HCT116 (cell line): ENCODE data around the gene PRG2. TPM values are rescaled to one million over a fixed set of nuclear protein-coding genes. Genes with fewer than 3 reads are reported as not detected.

Experiments
- ATAC-seq: fragments of 200-7000 bp; cut with Tn5 transposase; 2 replicates; pipeline ENCODE4 v1.9.1; 2020; ENCODE audit warnings: mild to moderate bottlenecking, moderate library complexity
- BruUV-seq: library from RNA; stranded (reverse); fragments of 400-500 nt; replicated peaks from 2 replicates; lab custom pipeline; 2021; lab: Mats Ljungman, UMichigan
- CTCF ChIA-PET: fragments of 300-600 bp; sonication (Branson Sonifier 250); formaldehyde crosslinking; loops from one replicate; lab custom pipeline; 2021; ENCODE audit warnings: antibody characterized with exemption; lab: Charles Lee
- POLR2A ChIA-PET: fragments of 300-600, 350-600 bp; sonication (Branson Sonifier 250); formaldehyde crosslinking; loops from one replicate; lab custom pipeline; 2021; ENCODE audit warnings: antibody characterized with exemption; lab: Charles Lee
- RAD21 ChIA-PET, 2 experiments: fragments of 300-600 bp; sonication (Branson Sonifier 250); formaldehyde crosslinking; loops; one replicate each; lab custom pipeline; 2023; ENCODE audit warnings: low total read pairs in 2 of 2; ENCODE audit not compliant: uncharacterized antibody in 2 of 2, unreplicated experiment in 2 of 2, low non-redundant PET in 1 of 2; lab: Charles Lee
- DNase-seq: peaks from one replicate; pipeline ENCODE4 v3.0.0-alpha.2; 2010; ENCODE audit warnings: low read depth, low spot score
- H2AFZ ChIP-seq: fragments of 200-600 bp; shearing (Covaris generic), sonication (generic); 2 replicates; pipeline ENCODE4 v1.6.1; 2017; ENCODE audit warnings: low read depth, mixed run types, mixed read lengths, antibody characterized with exemption, low read length; ENCODE audit not compliant: poor library complexity, severe bottlenecking
- H3K27ac ChIP-seq: 2 replicates; pipeline ENCODE4 v1.5.1; 2012; ENCODE audit warnings: low read depth, low read length
- H3K27me3 ChIP-seq: fragments of 200-600 bp; sonication (generic); 2 replicates; pipeline ENCODE4 v1.6.1; 2016; ENCODE audit warnings: mixed run types, low read length, mixed read lengths; ENCODE audit not compliant: insufficient read depth
- H3K36me3 ChIP-seq, 2 experiments: fragments of 200-500 bp in 1 of 2; fragments of 200-600 bp in 1 of 2; sonication (Bioruptor generic) in 1 of 2; sonication (generic) in 1 of 2; 2 replicates each; pipeline versions ENCODE4 v1.5.1 to v1.6.1; 2014 to 2016; ENCODE audit warnings: low read length in 2 of 2, inconsistent platforms in 1 of 2, mixed read lengths in 1 of 2, mixed run types in 1 of 2; ENCODE audit not compliant: insufficient read depth in 2 of 2, control insufficient read depth in 1 of 2
- H3K4me1 ChIP-seq, 2 experiments: fragments of 200-600 bp in 1 of 2; sonication (generic) in 1 of 2; 2 replicates each; pipeline versions ENCODE4 v1.5.1 to v1.6.1; 2012 to 2017; ENCODE audit warnings: low read length in 2 of 2, inconsistent platforms in 1 of 2, mild to moderate bottlenecking in 1 of 2, mixed read lengths in 1 of 2, mixed run types in 1 of 2, moderate library complexity in 1 of 2; ENCODE audit not compliant: insufficient read depth in 2 of 2, control insufficient read depth in 1 of 2
- H3K4me2 ChIP-seq: fragments of 200-600 bp; sonication (generic); 2 replicates; pipeline ENCODE4 v1.6.1; 2017; ENCODE audit warnings: mixed run types, low read length, mixed read lengths
- H3K4me3 ChIP-seq, 2 experiments: fragments of 200-600 bp in 1 of 2; sonication (generic) in 1 of 2; replicated peaks in 1 of 2; 2 replicates each; pipeline ENCODE4 v1.5.1; 2011 to 2016; ENCODE audit warnings: low read length in 2 of 2, control low read depth in 1 of 2, low read depth in 1 of 2, mild to moderate bottlenecking in 1 of 2, mixed read lengths in 1 of 2, mixed run types in 1 of 2
- H3K79me2 ChIP-seq: fragments of 200-600 bp; sonication (generic); 2 replicates; pipeline ENCODE4 v1.6.1; 2017; ENCODE audit warnings: mild to moderate bottlenecking, mixed run types, low read length, moderate library complexity, mixed read lengths; ENCODE audit not compliant: insufficient read depth
- H3K9ac ChIP-seq: fragments of 200-600 bp; sonication (generic); 2 replicates; pipeline ENCODE4 v1.6.1; 2016; ENCODE audit warnings: low read length, mixed read lengths
- H3K9me2 ChIP-seq: fragments of 200-600 bp; sonication (generic), shearing (Covaris generic); 2 replicates; pipeline ENCODE4 v1.6.1; 2017; ENCODE audit warnings: mixed run types, mild to moderate bottlenecking, moderate library complexity; ENCODE audit not compliant: insufficient read depth
- H3K9me3 ChIP-seq, 2 experiments: fragments of 200-500 bp in 1 of 2; fragments of 200-600 bp in 1 of 2; sonication (Bioruptor generic) in 1 of 2; sonication (generic) in 1 of 2; 2 replicates each; pipeline ENCODE4 v1.6.1; 2014 to 2017; ENCODE audit warnings: low read length in 2 of 2, mixed read lengths in 2 of 2, inconsistent platforms in 1 of 2, low read depth in 1 of 2, mild to moderate bottlenecking in 1 of 2, mixed run types in 1 of 2, moderate library complexity in 1 of 2; ENCODE audit not compliant: control insufficient read depth in 1 of 2, insufficient read depth in 1 of 2
- H4K20me1 ChIP-seq: fragments of 200-600 bp; sonication (generic), shearing (Covaris generic); 2 replicates; pipeline ENCODE4 v1.6.1; 2017; ENCODE audit warnings: mixed run types, mild to moderate bottlenecking, moderate library complexity; ENCODE audit not compliant: insufficient read depth
- EZH2phosphoT487 ChIP-seq: fragments of 200-600 bp; IDR thresholded peaks from 2 replicates; pipeline ENCODE4 v1.6.1; 2018; ENCODE audit warnings: antibody characterized with exemption, borderline replicate concordance
- FOSL1 ChIP-seq: IDR thresholded peaks from 2 replicates; pipeline ENCODE4 v1.6.1; 2012; ENCODE audit warnings: low read depth
- JUND ChIP-seq: IDR thresholded peaks from 2 replicates; pipeline ENCODE4 v1.6.1; 2012
- POLR2A ChIP-seq: IDR thresholded peaks from 2 replicates; pipeline ENCODE4 v1.7.0; 2011; ENCODE audit warnings: borderline replicate concordance; ENCODE audit not compliant: insufficient read depth, insufficient read length; ENCODE audit errors: extremely low read depth
- POLR2AphosphoS5 ChIP-seq: IDR thresholded peaks from 2 replicates; pipeline ENCODE4 v1.6.1; 2011; ENCODE audit warnings: mild to moderate bottlenecking, low read depth, low read length, moderate library complexity
- RAD21 ChIP-seq: IDR thresholded peaks from 2 replicates; pipeline ENCODE4 v1.6.1; 2012; ENCODE audit warnings: low read depth, mild to moderate bottlenecking
- SIN3A ChIP-seq: IDR thresholded peaks from 2 replicates; pipeline ENCODE4 v1.6.1; 2012; ENCODE audit warnings: low read depth
- SP1 ChIP-seq: IDR thresholded peaks from 2 replicates; pipeline ENCODE4 v1.6.1; 2012; ENCODE audit warnings: low read depth
- SRF ChIP-seq: IDR thresholded peaks from 2 replicates; pipeline ENCODE4 v1.6.1; 2012; ENCODE audit warnings: low read depth
- ZBTB33 ChIP-seq: IDR thresholded peaks from 2 replicates; pipeline ENCODE4 v1.6.1; 2011; ENCODE audit warnings: mild to moderate bottlenecking, low read length, moderate library complexity; ENCODE audit not compliant: insufficient replicate concordance; ENCODE audit errors: extremely low read depth
- ZNF274 ChIP-seq: fragments of 200-500 bp; sonication (Bioruptor generic); IDR thresholded peaks from 2 replicates; pipeline ENCODE4 v1.6.1; 2014; ENCODE audit warnings: mild to moderate bottlenecking, low read depth, low read length, inconsistent platforms
- intact Hi-C: fragments of 100-400 bp; cut with micrococcal nuclease; formaldehyde crosslinking; loops from 2 replicates; pipeline ENCODE4 v1.10.0; 2022
- total RNA-seq: library from RNA; stranded (reverse); gene quantifications from one replicate; pipeline ENCODE4 v1.2.1, GENCODE V29; 2021; ENCODE audit not compliant: unreplicated experiment
- TF ChIP-seq, protein P1 (sequence below): IDR thresholded peaks from 2 replicates; pipeline ENCODE4 v1.6.1; 2012; ENCODE audit warnings: low read depth

PRG2 gene
- total RNA-seq, 1 experiment from 2014 or later, result 0.81 TPM

- TF ChIP-seq, protein P1, sequence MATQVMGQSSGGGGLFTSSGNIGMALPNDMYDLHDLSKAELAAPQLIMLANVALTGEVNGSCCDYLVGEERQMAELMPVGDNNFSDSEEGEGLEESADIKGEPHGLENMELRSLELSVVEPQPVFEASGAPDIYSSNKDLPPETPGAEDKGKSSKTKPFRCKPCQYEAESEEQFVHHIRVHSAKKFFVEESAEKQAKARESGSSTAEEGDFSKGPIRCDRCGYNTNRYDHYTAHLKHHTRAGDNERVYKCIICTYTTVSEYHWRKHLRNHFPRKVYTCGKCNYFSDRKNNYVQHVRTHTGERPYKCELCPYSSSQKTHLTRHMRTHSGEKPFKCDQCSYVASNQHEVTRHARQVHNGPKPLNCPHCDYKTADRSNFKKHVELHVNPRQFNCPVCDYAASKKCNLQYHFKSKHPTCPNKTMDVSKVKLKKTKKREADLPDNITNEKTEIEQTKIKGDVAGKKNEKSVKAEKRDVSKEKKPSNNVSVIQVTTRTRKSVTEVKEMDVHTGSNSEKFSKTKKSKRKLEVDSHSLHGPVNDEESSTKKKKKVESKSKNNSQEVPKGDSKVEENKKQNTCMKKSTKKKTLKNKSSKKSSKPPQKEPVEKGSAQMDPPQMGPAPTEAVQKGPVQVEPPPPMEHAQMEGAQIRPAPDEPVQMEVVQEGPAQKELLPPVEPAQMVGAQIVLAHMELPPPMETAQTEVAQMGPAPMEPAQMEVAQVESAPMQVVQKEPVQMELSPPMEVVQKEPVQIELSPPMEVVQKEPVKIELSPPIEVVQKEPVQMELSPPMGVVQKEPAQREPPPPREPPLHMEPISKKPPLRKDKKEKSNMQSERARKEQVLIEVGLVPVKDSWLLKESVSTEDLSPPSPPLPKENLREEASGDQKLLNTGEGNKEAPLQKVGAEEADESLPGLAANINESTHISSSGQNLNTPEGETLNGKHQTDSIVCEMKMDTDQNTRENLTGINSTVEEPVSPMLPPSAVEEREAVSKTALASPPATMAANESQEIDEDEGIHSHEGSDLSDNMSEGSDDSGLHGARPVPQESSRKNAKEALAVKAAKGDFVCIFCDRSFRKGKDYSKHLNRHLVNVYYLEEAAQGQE, result no peak
- TF ChIP-seq FOSL1 (no peak), EZH2phosphoT487 (no peak), JUND (no peak), SP1 (no peak)
Measured at GRCh38 chr11:57436031-57436430, 45.6 kb upstream of the PRG2 start (continued).

GRCh38 chr11:57434640-57435546 lies 44.4 kb upstream of the PRG2 start:
- Histone ChIP-seq H2AFZ (no peak overlapping the region), H3K4me2 (no peak overlapping the region), H4K20me1 (no peaks in the 10 kb centered on the region), H3K27me3 (peaks cover 11% of the 10 kb centered on the region; the same call in 1 of the 2 replicates), H3K36me3 (no peaks in the 10 kb centered on the region), H3K4me3 (no peak overlapping the region), H3K9me3 (no peaks in the 10 kb centered on the region), H3K27ac (no peak overlapping the region), H3K9ac (no peak overlapping the region), H3K4me1 (no peaks in the 10 kb centered on the region), H3K9me2 (no peaks in the 10 kb centered on the region), H3K79me2 (no peaks in the 10 kb centered on the region)
- DNase-seq (no peak), ATAC-seq (no peak)
- intact Hi-C loops, result no loop called here
- no peak for TF ChIP-seq POLR2A
- TF ChIP-seq RAD21, result no peak
- no peak for TF ChIP-seq SP1
- no peak for TF ChIP-seq SRF
- TF ChIP-seq POLR2AphosphoS5, result no peak
- TF ChIP-seq, protein P1, result no peak
- TF ChIP-seq ZNF274, result no peak
- no peak for TF ChIP-seq SIN3A
- no peak for TF ChIP-seq FOSL1
- TF ChIP-seq ZBTB33, result no peak
- BruUV-seq, result no TSS peak
- POLR2A ChIA-PET, result no interaction called here
- CTCF ChIA-PET, result no interaction called here
- RAD21 ChIA-PET, result no interaction called here
